Measurements from ENCODE around the gene FCRL5.
"Not testable (repeated sequence)": the region's sequence is repeated elsewhere in the genome, so short reads cannot be mapped to it uniquely, and the experiment has no call there.

The FCRL5 gene

GRCh38 chr1:157486400-157486799 lies 65.9 kb downstream of the FCRL5 start:
- H3K36me3 ChIP-seq (ENCODE audit: control insufficient read depth, insufficient read depth, low read length); H3K4me1 ChIP-seq (ENCODE audit: control insufficient read depth, insufficient read depth, low read length); H3K27ac ChIP-seq (ENCODE audit: low read depth, low read length); H3K27me3 ChIP-seq (ENCODE audit: control insufficient read depth, insufficient read depth, low read length); H3K4me3 ChIP-seq (ENCODE audit: low read depth, low read length); H3K9me3 ChIP-seq (ENCODE audit: control insufficient read depth, insufficient read depth, low read depth, low read length); H3K9ac ChIP-seq (ENCODE audit: low read length): not testable (repeated sequence)

DNA sequence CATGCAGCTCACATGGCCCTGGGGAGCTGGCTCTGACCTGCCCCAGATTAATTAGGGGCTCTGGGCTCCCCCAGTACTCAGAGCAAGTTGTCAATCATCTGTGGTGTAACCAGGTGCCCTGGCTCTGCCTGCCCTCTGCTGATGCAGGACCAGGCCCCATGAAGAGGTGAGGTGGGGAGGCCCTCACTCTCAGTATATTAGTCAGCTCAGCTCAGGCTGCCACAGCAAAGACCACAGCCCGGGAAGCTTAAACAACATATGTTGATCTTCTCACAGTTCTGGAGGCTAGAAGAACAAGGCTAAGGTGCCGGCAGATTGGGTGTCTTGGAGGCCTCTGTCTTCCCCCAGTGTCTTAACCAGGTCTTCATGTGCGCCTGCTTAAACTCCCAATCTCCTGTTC lies 66.5 kb downstream of the FCRL5 start:
- no peaks in the 10 kb centered on the region for H3K36me3 ChIP-seq (ENCODE audit: control insufficient read depth, insufficient read depth, low read length)
- no peaks in the 10 kb centered on the region for H3K9me3 ChIP-seq (ENCODE audit: control insufficient read depth, insufficient read depth, low read depth, low read length)
- no peaks in the 10 kb centered on the region for H3K4me1 ChIP-seq (ENCODE audit: control insufficient read depth, insufficient read depth, low read length)
- no peak overlapping the region for H3K9ac ChIP-seq (ENCODE audit: low read length)
- no peak overlapping the region for H3K4me3 ChIP-seq (ENCODE audit: low read depth, low read length)
- H3K27ac ChIP-seq (ENCODE audit: low read depth, low read length): no peak overlapping the region
- no peaks in the 10 kb centered on the region for H3K27me3 ChIP-seq (ENCODE audit: control insufficient read depth, insufficient read depth, low read length)

GRCh38 chr1:157484573-157484972 lies 67.7 kb downstream of the FCRL5 start:
- Histone ChIP-seq H3K4me3 (ENCODE audit: low read depth, low read length) (no peak overlapping the region), H3K4me1 (ENCODE audit: control insufficient read depth, insufficient read depth, low read length) (no peaks in the 10 kb centered on the region), H3K9ac (ENCODE audit: low read length) (no peak overlapping the region), H3K27me3 (ENCODE audit: control insufficient read depth, insufficient read depth, low read length) (no peaks in the 10 kb centered on the region), H3K9me3 (ENCODE audit: control insufficient read depth, insufficient read depth, low read depth, low read length) (0 out of 2 replicates have a peak, but pooled peaks cover 3% of the 10 kb centered on the region), H3K27ac (ENCODE audit: low read depth, low read length) (no peak overlapping the region), H3K36me3 (ENCODE audit: control insufficient read depth, insufficient read depth, low read length) (no peaks in the 10 kb centered on the region)

DNA sequence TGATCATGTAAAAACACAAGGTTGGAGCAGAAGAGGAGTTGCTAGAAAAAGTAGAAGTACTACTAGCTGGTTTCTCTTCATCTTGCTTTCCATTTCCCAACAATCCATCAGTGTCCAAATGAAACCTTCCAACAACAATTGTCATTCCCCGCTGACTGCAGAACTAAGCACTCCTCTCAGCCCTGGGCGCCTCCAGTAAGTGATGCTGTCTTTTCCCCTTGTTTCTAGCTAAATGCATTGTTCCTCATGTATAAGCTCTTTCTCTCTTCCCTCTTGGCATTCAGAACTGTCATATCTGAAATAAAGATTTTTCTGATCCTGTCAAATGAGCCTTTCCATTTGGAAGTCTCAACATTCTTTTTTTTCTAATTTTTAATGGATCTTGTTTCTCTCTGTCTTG lies 68.7 kb downstream of the FCRL5 start:
- H3K27ac ChIP-seq (ENCODE audit: low read depth, low read length): no peak overlapping the region
- H3K9ac ChIP-seq (ENCODE audit: low read length): no peak overlapping the region
- H3K36me3 ChIP-seq (ENCODE audit: control insufficient read depth, insufficient read depth, low read length): no peaks in the 10 kb centered on the region
- 0 out of 2 replicates have a peak, but pooled peaks cover 6% of the 10 kb centered on the region for H3K9me3 ChIP-seq (ENCODE audit: control insufficient read depth, insufficient read depth, low read depth, low read length)
- H3K27me3 ChIP-seq (ENCODE audit: control insufficient read depth, insufficient read depth, low read length): no peaks in the 10 kb centered on the region
- H3K4me3 ChIP-seq (ENCODE audit: low read depth, low read length): no peak overlapping the region
- H3K4me1 ChIP-seq (ENCODE audit: control insufficient read depth, insufficient read depth, low read length): no peaks in the 10 kb centered on the region

DNA sequence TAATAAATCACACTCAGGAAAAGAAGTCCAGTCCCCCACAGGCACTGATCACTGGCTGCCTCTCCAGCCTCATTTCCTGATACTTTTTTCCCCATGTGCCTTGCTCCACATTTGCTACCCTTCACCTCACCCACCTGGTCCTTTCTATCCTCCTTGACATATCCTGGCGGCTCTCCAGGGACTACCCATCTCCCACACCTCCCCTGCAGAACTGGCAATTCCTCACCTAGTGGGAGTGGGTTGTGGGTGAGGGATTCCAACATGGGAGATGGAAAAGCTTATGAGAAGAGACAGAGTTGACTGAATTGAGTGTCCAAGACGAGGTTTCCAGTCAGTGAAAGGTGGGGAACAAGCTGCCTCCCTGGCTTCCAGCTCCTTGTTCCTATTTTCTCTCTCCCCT lies 69.6 kb downstream of the FCRL5 start:
- peaks cover 12% of the 10 kb centered on the region; the same call in 1 of the 2 replicates for H3K9me3 ChIP-seq (ENCODE audit: control insufficient read depth, insufficient read depth, low read depth, low read length)
- no peak overlapping the region for H3K27ac ChIP-seq (ENCODE audit: low read depth, low read length)
- H3K4me3 ChIP-seq (ENCODE audit: low read depth, low read length): no peak overlapping the region
- no peaks in the 10 kb centered on the region for H3K27me3 ChIP-seq (ENCODE audit: control insufficient read depth, insufficient read depth, low read length)
- no peak overlapping the region for H3K9ac ChIP-seq (ENCODE audit: low read length)
- H3K4me1 ChIP-seq (ENCODE audit: control insufficient read depth, insufficient read depth, low read length): no peaks in the 10 kb centered on the region
- H3K36me3 ChIP-seq (ENCODE audit: control insufficient read depth, insufficient read depth, low read length): no peaks in the 10 kb centered on the region

DNA sequence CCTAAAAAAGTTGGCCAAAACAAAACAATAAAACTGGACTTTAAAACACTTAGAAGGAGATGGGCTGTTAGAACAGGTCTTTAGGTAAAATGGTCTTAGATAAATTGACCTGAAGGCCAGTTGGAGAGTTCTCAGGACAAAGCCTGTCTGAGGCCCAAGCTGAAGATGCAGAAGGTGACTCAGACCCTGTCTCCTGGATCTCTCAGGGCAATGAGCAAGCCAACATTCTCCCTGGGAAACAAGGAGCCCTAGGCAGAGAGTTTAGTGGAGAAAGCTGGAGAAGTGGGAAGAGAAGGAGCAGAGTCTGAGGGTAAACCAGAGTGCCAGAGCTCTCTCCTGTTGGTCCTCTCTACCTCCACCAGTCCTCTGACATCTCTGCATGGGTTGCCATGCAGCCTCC lies 70.1 kb downstream of the FCRL5 start:
- Histone ChIP-seq H3K9me3 (ENCODE audit: control insufficient read depth, insufficient read depth, low read depth, low read length) (peaks cover 12% of the 10 kb centered on the region; the same call in 1 of the 2 replicates), H3K9ac (ENCODE audit: low read length) (no peak overlapping the region), H3K4me3 (ENCODE audit: low read depth, low read length) (no peak overlapping the region), H3K27ac (ENCODE audit: low read depth, low read length) (no peak overlapping the region), H3K4me1 (ENCODE audit: control insufficient read depth, insufficient read depth, low read length) (no peaks in the 10 kb centered on the region), H3K27me3 (ENCODE audit: control insufficient read depth, insufficient read depth, low read length) (no peaks in the 10 kb centered on the region), H3K36me3 (ENCODE audit: control insufficient read depth, insufficient read depth, low read length) (no peaks in the 10 kb centered on the region)

GRCh38 chr1:157478030-157478429 lies 74.3 kb downstream of the FCRL5 start:
- Histone ChIP-seq H3K4me3 (ENCODE audit: low read depth, low read length) (no peak overlapping the region), H3K4me1 (ENCODE audit: control insufficient read depth, insufficient read depth, low read length) (no peaks in the 10 kb centered on the region), H3K9ac (ENCODE audit: low read length) (no peak overlapping the region), H3K27ac (ENCODE audit: low read depth, low read length) (no peak overlapping the region), H3K36me3 (ENCODE audit: control insufficient read depth, insufficient read depth, low read length) (no peaks in the 10 kb centered on the region), H3K9me3 (ENCODE audit: control insufficient read depth, insufficient read depth, low read depth, low read length) (peaks cover 15% of the 10 kb centered on the region; the same call in 1 of the 2 replicates), H3K27me3 (ENCODE audit: control insufficient read depth, insufficient read depth, low read length) (no peaks in the 10 kb centered on the region)

DNA sequence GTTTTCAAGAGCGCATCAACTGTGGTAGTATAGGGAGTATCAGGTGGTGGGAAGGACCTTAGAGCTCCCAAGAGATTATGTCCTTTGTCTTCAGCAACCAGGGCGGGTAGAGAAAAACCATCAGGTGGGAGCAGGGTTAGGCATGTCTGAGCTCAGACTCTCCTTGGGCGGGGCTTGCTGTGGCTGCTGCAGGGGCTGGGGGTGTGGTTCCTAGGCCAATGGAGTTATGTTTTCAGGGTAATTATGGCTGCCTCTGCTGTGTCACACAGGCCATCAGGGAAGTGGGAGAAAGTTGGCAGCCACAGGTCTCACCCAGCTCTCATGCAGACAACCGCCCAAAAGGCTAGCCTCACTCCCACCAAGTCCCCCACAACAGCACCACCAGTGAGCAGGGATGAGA lies 74.9 kb downstream of the FCRL5 start:
- Histone ChIP-seq H3K4me3 (ENCODE audit: low read depth, low read length) (no peak overlapping the region), H3K36me3 (ENCODE audit: control insufficient read depth, insufficient read depth, low read length) (no peaks in the 10 kb centered on the region), H3K9me3 (ENCODE audit: control insufficient read depth, insufficient read depth, low read depth, low read length) (peaks cover 15% of the 10 kb centered on the region; the same call in 1 of the 2 replicates), H3K9ac (ENCODE audit: low read length) (no peak overlapping the region), H3K27ac (ENCODE audit: low read depth, low read length) (no peak overlapping the region), H3K4me1 (ENCODE audit: control insufficient read depth, insufficient read depth, low read length) (peaks cover under 1% of the 10 kb centered on the region; the same call in 1 of the 2 replicates), H3K27me3 (ENCODE audit: control insufficient read depth, insufficient read depth, low read length) (no peaks in the 10 kb centered on the region)

DNA sequence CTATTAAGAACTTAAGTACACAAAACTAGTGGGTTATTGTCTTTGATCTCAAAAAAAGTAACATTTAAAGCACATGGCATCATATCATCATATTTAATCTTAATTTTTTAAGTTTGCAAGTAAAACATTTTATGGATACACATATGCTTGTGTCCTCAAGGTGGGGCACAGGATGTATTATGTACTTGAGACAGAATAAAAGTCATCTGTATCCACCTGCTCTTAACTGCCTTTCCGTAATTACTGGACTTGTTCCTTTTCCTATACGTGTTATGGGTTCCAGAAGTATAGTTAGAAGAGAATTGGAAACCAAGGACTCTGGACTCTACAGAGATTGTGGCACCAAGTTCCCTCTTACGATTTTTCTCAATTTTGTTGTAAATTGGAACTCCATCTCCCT lies 79.4 kb downstream of the FCRL5 start:
- Histone ChIP-seq H3K36me3 (ENCODE audit: control insufficient read depth, insufficient read depth, low read length) (no peaks in the 10 kb centered on the region), H3K4me1 (ENCODE audit: control insufficient read depth, insufficient read depth, low read length) (peaks cover 14% of the 10 kb centered on the region), H3K27me3 (ENCODE audit: control insufficient read depth, insufficient read depth, low read length) (no peaks in the 10 kb centered on the region), H3K27ac (ENCODE audit: low read depth, low read length) (no peak overlapping the region), H3K9ac (ENCODE audit: low read length) (no peak overlapping the region), H3K9me3 (ENCODE audit: control insufficient read depth, insufficient read depth, low read depth, low read length) (peaks cover 3% of the 10 kb centered on the region; the same call in 1 of the 2 replicates), H3K4me3 (ENCODE audit: low read depth, low read length) (no peak overlapping the region)

DNA sequence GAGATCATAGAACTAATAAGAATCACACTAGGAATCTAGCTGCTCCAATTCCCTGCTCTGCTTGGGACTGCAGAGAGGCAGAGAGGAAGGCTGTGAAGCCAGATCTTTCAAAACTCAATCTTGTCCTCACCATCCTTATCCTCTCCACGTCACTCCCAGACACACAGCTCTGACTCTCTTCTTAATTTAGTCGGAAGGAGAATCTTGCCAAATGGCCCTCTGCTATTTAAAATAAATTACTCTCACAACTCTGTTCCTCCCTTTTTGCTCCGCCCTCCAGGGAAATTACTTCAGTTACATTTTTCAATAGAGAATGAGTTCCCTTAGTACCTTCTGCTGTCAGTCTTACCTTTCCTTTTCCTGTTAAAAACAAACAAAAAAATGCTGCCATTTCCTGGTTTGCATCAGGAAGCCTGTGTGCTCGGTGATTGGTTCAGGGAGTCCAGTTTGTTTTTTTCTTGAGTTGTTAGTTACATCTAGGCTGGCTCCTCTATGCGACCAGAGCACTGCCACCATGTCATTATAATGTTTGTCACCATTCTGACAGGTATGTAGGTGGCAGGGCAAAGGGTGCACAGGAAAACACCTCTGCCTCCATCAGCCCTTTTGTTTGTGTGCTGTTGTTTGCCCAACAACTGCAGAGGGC lies 80.1 kb downstream of the FCRL5 start:
- Histone ChIP-seq H3K9ac (ENCODE audit: low read length) (no peak overlapping the region), H3K9me3 (ENCODE audit: control insufficient read depth, insufficient read depth, low read depth, low read length) (peaks cover 3% of the 10 kb centered on the region; the same call in 1 of the 2 replicates), H3K36me3 (ENCODE audit: control insufficient read depth, insufficient read depth, low read length) (no peaks in the 10 kb centered on the region), H3K4me3 (ENCODE audit: low read depth, low read length) (no peak overlapping the region), H3K4me1 (ENCODE audit: control insufficient read depth, insufficient read depth, low read length) (peaks cover 14% of the 10 kb centered on the region), H3K27ac (ENCODE audit: low read depth, low read length) (no peak overlapping the region), H3K27me3 (ENCODE audit: control insufficient read depth, insufficient read depth, low read length) (no peaks in the 10 kb centered on the region)

DNA sequence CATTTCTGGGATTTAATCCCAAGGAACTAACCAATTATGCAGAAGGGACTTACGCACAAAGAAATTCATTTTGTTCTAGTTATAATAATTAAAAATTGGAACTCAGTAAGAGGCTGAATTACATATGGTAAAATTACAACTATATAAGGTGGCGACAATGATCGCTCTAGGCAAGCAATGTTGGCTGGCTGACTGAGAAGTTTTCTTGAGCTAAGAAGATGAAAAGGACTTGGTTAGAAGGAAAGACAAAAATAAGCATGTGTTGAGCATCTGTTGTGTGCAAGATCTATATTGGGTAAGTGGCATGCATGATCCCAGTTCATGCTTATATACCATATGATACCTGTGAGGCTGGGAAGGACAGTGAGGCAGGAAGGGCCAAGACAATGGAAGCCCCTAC lies 80.8 kb downstream of the FCRL5 start:
- Histone ChIP-seq H3K27ac (ENCODE audit: low read depth, low read length) (no peak overlapping the region), H3K36me3 (ENCODE audit: control insufficient read depth, insufficient read depth, low read length) (no peaks in the 10 kb centered on the region), H3K27me3 (ENCODE audit: control insufficient read depth, insufficient read depth, low read length) (no peaks in the 10 kb centered on the region), H3K4me3 (ENCODE audit: low read depth, low read length) (no peak overlapping the region), H3K9me3 (ENCODE audit: control insufficient read depth, insufficient read depth, low read depth, low read length) (peaks cover 3% of the 10 kb centered on the region; the same call in 1 of the 2 replicates), H3K4me1 (ENCODE audit: control insufficient read depth, insufficient read depth, low read length) (peaks cover 14% of the 10 kb centered on the region), H3K9ac (ENCODE audit: low read length) (no peak overlapping the region)
